Fibroblast of peridontal ligament (primary cell): ENCODE data around the gene EPHB2.
A peak's percentile ranks its signal among the peaks of the same experiment; 100 is the strongest.

Source experiments
- DNase-seq: peaks from one replicate; pipeline ENCODE4 v3.0.0-alpha.2; 2010; ENCODE audit errors: extremely low read depth

The EPHB2 gene

DNA sequence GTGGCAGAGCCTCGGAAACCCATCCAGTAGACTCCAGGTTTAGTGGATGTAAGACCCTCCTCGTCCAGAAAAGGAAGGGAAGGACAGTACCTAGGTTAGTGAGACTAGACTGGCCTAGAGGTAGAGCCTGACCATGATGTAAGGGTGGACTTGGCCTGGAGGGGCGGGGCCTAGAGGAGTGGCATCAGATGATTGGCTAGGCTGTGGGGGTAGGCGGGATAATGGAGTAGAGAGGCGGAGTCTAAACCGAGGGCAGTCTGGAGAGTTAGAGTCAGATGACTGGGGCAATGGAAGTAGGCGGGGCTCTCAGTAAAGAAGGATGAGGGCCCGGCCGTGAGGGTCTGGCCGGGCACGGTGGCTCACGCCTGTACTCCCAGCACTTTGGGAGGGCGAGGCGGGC is 70.1 kb downstream of the EPHB2 start:
- DNase-seq, result no peak

DNA sequence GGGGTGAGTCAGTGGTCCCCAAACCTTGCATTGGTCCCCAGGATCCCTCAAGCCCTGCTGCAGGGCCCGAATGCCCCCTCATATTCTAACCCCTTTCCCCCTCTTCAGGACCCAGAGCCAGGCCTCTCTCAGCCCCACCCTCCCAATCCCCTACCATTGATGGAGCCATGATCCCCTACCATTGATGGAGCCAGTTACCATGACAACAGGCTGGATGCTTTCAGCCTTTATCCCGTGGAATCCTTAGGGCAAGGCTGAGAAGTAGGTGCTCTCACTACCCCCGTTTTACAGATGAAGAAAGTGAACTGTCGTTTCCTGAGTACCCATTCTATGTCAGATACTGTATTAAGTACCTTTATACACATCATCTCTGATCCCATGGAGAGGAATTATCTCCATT is 70.8 kb downstream of the EPHB2 start:
- no peak for DNase-seq

DNA sequence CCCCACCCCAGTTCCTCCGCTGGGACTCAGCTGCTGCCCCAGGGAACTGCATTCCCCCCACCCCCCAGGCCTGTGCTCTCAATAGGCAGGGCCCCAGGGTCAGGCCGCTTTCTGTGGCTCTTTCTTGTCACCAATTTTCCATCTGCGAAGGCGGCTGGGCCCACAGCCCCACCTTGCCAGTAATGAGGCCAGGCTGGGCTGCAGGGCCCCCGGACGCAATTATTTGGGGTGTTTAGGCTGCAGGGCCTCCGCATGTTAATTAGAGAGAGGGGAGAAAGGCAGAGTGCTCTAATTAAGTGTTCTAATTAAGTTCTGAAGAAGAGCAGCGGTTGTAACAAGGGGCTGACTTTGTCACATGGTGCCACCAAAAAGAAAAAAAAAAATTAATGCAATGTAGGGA is 71.8 kb downstream of the EPHB2 start:
- DNase-seq, result no peak

DNA sequence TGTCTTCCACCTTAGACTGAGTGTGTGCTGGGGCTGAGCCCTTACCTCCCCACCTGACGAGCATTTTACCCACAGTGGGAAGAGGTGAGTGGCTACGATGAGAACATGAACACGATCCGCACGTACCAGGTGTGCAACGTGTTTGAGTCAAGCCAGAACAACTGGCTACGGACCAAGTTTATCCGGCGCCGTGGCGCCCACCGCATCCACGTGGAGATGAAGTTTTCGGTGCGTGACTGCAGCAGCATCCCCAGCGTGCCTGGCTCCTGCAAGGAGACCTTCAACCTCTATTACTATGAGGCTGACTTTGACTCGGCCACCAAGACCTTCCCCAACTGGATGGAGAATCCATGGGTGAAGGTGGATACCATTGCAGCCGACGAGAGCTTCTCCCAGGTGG is 73.7 kb downstream of the EPHB2 start:
- DNase-seq, result no peak

DNA sequence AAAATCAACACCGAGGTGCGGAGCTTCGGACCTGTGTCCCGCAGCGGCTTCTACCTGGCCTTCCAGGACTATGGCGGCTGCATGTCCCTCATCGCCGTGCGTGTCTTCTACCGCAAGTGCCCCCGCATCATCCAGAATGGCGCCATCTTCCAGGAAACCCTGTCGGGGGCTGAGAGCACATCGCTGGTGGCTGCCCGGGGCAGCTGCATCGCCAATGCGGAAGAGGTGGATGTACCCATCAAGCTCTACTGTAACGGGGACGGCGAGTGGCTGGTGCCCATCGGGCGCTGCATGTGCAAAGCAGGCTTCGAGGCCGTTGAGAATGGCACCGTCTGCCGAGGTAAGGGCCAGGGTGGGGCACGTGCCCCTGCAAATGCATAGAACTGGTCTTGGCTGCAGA is 74.1 kb downstream of the EPHB2 start:
- DNase-seq, result no peak

DNA sequence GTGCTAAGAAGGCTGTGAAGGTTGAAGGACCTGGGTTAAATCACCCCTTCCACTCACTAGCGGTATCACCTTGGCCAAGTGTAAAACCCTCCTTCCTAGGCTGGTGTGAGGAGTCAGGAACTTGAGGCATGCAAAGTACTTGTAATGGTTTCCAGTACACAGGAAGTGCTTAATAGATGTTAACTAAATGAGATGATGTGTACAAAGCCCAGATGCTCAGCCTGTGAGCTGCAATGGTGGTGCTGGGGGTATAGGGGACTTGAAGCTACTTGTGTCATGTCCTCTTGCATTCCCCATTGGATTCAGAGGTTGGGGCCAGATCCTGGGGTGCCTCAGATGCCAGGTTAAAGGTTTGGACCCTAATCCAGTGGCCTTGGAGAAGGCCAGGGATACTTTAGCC is 75.5 kb downstream of the EPHB2 start:
- no peak for DNase-seq

DNA sequence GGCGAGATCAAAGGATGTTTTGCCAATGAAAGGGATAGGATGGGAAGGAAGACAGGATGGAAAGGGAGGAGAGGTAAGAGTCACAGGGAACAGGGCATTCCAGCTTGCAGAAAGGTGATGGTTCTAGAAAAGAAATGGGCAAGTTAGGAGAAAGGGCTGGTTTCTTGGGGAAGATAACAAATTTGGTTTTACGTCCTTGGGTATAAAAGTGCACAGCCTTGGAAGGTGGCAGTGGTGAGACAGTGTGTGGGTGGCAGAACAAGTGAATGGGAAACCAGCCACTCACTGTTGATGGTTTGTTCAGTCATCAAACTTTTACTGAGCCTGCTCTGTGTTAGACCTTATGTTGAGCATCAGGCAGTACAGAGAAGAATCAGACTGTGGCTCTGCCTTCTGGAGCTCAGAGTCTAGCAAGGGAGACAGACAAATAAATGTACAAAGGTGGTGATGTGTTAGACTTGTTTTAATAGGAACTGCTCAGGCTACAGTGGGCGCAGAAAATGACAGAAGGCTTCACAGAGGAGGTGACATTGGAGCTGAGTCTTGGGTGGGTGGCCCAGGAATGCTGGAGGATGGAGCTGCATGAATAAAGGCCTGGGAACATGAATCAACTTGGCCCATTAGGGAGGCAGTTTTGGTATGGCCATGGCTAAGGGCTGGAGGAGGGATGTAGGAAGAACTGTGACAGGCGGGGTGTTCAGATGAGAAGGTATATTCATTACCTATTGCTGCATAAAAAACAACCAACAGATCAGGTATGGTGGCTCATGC is 76.3 kb downstream of the EPHB2 start:
- no peak for DNase-seq

DNA sequence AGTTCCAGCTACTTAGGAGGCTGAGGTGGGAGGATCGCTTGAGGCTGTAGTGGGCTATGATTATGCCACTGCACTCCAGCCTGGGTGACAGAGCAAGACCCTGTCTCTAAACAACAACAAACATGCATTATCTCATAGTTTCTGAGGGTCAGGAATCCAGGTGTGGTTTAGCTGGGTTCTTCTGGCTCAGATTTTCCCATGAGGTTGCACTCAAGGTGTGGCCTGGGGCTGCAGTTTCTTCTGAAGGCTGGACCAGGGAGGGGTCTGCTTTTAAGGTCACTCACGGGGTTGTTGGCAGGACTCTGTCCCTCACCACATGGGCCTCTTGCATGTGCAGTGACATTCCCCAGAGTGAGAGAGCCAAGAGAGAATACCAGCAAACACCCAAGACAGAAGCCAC is 77.0 kb downstream of the EPHB2 start:
- DNase-seq, result no peak

DNA sequence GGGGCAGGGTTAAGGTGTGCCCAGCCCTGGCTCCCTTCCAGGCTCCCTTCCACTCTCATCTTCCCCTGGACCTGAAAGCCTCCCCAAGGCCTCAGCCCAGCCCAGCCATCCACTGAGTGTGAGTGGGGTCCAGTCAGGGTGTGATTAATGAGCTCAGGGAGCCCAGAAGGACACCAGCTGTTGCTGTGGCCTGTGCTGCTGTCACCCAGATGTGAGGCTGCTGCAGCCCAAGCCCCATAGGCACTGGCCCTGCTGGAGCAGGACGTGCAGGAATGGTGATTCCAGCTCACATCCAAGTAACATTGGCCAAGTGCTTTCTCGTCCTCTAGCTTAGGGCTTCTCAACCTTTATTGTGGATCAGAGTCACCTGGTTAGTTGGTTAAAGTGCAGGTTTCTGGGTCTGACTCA is 77.6 kb downstream of the EPHB2 start:
- DNase-seq, result no peak

DNA sequence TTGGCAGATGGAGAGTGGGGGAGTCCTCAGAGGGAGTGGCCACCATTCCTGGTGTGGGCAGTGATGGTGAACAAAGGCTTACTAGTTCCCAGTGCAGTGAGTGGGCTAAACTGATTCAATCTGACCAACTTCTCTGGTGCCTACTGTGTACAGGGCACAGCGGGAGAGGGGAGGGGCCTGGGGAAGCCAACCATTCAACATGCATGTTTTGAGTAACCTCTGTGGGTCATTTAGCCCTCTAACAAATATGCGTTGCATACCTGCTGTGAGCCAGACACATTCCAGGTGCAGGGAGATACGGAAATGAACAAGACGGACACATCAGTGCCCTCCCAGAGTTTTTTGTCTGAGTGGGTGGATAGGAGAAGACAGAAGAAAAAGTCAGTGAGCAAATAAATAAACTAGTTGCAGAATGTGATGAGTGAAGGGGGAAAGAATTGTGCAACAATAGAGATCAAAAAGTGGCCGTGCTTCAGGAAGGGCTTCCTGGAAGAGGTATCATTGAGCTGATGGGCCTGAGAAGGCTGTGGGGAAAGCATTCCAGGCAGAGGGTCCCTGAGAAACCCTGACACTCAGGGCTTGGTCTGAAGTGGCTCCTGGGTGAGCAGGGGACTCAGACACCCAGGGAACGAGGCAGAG is 78.8 kb downstream of the EPHB2 start:
- DNase-seq, result no peak

DNA sequence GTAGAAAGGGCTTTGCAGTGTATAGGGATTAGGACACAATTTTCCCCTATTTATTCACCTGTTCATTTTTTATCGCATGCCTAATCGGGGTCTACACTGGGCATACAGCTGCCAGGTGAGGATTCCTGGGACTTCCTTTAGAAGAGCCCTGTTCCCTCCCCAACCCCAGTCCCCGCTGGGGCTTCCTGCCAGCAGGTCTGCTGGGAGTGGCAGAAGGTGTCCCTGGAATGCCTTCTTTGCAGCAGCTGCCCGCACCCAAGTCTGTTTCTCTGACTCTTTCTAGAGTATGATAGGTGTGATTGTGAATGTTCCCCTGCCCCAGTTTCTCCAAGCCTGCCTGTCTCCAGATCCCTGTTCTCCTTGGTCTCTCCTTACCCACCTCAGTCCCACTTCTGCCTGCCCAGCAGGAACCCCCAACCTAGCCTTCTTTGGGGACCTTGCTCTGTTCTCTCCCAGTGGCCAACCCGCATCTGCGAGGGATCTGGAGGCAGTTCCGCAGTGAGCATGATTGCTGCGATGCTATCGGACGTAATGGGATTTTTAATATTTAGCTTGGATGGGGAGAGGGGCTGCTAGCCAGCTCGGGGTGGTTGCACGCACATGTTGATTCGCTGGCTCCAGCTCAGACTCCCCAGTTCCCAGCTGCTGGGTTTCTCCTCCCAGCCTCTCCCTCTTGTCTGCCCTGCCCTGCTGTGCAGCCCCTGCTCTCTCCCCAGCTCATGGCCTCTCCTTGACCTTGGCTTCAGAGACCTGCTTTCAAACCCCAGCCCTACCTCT is 79.8 kb downstream of the EPHB2 start:
- DNase-seq, result no peak

DNA sequence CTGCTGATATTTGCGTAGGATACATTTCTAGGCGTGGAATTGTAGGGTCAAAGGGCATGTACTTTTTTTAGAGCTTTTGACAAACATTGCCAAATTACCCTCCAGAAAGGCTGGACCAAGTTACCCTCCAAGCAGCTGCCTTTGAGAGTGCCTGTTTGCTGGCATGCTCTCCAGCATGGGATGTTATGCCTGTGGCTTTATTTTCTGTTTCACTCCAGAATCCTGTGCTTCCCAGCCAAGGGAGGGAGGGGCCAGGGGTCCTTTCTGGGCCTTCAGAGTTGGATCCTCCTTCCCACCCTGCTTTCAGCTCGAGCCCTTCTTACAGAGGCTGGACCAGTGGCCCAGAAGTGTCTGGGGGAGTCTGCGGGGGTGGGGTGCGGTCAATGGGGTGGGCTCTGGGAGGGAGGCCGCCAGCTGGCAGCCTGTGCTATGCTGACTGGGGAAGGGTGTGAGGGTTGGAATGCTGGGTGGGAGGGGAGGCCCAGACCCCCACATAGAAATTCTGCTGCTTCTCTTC is 81.2 kb downstream of the EPHB2 start:
- no peak for DNase-seq

DNA sequence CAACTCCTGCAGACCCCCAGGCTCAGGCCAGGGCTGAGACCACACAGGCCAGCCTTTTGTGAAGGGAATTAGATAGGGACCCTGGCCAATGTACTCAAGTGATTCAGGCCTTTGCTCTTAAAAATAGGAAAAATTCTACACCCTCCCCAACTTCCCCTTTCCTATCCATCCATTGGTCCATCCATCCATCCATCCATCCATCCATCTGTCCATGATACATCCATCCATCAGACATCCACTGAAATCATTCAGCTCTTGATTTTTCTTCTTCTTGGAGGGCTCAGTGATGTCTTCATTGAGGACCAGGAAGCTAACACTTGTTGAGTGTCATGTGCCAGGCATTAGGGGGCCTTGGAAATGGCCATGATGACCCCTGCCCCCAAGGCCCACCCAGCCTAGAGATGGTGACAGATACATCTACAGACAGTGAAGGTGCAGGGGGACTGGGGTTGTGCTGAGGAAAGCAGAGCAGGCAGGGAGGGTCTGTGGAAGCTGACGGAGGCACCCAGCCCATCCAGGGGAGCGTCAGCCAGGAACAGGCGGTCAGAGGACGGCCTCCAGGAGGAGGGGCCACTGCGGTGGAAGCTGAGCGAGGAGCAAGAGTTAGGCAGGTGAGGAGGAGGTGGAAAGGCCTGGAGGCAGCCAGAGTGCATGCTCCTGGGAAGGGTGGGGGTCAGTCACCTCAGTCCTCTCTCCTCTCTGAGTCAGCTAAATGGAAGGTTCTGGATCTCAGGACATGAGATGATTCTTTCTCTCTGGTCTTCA is 81.9 kb downstream of the EPHB2 start:
- DNase-seq, result no peak

DNA sequence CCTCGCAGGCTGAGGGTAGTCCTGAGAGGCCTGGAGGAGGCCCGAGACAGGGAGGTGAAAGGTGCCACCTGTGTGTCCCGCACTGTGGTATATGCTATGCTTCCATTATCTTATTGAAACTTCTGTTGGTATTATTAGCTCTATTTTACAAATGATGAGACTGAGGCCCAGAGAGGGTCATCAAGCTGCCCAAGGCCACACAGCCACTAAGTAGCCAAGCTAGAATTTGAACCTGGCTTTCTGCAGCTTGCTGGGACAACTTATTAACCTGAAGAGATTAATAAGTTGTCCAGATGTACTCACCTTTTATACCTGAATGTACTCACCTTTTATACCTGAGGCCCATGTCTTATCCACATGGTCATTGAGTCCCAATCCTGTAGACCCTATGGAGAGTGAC is 83.0 kb downstream of the EPHB2 start:
- no peak for DNase-seq

DNA sequence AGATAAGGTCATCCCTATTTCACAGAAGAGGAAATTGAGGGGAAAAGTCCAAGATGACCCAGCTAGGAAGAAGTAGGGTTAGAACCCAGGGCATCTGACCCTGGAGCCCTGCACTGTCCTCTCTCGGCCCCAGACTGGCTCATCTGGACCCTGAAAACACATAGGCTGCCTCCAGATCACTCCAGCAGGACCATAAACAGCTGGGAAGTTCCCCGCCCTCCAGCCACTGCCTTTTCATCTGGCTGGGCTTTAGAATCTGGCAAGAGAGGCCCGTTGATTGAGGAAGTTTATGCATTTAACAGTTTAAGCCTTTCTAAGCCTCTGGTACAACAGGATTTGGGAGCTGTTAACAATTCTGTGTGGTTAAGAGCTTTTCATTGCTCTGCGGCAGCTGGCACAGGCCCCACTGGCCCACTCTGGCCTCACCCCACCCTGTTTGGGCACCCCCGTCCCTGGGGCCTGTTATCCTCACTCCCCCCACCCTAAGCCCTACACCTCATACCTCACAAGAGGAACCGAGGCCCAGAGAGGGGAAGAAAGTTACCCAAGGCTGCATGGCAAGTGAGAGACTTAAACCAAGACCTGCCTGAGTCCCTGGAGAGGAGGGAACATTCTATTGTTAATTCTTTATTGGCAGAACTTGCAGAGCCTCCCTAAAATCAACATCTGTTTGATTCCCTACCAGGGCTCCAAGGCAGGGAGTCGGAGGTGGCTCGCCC is 84.2 kb downstream of the EPHB2 start:
- peak; percentile 59 for DNase-seq

DNA sequence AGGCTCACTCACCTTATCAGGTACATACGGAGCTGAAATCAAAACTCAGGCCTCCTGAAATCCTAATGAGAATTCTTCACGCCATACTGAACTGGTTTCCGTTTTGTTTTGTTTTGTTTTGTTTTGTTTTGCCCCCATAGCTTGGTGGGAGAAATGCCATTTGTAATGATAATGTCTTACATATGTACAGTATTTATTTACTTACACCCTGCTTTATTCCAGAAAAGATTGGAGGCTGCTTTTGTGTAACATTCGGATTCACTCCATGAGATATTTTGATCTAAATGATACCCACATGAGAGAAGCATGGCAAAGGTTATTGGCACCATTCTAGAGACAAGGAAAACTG is 84.7 kb downstream of the EPHB2 start:
- DNase-seq, result peak; percentile 24

DNA sequence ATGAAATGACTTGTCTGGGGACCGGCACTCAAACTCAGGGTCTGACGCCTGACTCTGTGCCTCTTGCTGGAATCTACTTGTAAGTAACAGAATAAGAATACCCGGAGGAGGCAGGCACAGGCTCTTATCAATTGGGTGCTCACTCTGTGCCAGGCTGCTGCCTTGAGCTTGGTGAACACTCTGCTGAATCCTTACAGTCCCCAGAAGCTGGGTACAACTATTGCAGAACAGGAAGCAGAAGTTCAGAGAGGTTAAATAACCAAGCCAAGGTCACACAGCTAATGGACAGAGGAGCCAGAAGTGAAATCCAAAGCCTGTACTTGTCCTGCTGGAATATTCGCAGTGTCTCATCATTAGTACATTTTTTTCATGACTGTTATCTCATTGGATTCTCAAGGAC is 86.0 kb downstream of the EPHB2 start:
- no peak for DNase-seq

DNA sequence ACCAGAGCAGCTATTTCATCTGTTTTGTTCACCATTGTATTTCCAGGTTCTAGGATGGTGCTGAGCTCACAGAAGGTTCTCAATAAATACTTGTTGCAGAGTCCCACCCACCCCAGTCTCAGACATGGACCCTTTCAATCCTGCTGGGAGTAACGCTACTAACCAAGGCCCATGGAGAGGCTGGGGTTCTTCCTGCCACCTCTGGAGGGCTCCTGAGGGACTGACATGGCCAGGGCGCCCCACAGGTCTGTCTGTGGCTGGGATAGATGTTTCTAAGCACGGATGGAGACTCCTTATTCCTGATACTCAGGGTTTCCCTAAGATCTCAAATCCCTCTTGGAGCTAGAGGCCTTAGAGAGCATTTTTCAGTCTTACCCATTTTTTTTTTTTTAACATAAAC is 87.4 kb downstream of the EPHB2 start:
- no peak for DNase-seq

DNA sequence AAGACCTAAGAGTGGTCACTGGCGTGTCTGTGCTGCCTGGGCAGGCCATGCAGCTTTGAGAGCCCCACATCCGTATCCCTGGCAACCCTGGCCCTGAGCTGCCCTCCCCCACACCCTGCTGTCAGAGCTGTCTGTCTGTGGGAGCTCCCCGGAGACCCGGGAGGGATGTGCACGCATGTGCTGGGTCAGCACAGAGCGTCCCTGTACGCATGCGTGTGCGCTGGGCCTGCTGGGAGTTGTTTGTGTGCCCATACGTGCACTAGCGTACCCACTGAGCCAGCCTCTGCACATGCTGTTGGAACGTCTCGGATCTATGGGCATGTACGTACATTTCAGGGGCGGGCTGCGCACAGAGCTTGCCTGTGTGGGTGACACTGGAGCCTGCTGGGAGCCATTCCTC is 89.3 kb downstream of the EPHB2 start:
- no peak for DNase-seq

DNA sequence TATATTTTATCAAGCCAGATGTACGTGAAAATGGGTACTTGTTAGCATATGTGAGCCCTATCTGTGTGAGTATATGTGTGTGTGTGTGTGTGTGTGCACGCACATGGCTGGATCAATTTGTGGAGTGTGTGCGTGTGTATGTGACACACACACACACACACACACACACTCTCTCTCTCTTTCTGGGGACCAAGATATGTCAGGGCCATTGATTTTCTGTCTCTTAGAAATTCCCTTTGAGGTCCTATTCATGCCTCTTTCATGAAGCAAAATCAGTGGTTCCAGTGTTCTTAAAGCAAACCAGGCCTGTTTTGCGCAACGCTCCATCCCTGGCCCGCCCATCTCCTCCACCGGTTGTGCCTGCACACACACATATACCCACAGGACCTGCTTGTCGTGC is 90.0 kb downstream of the EPHB2 start:
- no peak for DNase-seq

DNA sequence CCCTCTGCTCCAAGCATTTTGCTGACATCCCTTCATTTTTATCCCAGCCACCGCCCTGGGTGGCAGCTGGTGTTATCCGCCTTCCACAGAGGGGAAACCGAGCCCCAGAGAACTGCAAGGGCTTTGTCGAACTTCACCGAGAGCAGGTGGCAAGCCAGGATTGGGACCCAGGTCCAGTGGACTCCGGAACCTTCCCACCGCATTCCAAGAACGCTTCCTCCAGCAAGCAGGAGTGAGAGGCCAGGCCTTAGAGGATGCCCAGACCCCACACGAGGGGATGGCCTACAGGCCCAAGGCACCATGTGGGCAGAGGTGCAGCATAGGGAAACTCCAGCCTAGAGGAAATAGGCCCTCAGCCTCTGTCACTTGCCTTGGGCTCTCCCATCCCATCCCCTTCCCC is 90.7 kb downstream of the EPHB2 start:
- DNase-seq, result no peak
